DMS153 treated with DMSO at 0.1 percent for 48 hours (cell line): ENCODE results near the gene ICAM4.

Experiments used
- DNase-seq: peaks from one replicate; lab custom pipeline; 2025; ENCODE audit not compliant: unreplicated experiment; lab: John Stamatoyannopoulos, UW

Gene ICAM4

GRCh38 chr19:10317045-10317856 is 30.5 kb downstream of the ICAM4 start:
- DNase-seq, result no peak

DNA sequence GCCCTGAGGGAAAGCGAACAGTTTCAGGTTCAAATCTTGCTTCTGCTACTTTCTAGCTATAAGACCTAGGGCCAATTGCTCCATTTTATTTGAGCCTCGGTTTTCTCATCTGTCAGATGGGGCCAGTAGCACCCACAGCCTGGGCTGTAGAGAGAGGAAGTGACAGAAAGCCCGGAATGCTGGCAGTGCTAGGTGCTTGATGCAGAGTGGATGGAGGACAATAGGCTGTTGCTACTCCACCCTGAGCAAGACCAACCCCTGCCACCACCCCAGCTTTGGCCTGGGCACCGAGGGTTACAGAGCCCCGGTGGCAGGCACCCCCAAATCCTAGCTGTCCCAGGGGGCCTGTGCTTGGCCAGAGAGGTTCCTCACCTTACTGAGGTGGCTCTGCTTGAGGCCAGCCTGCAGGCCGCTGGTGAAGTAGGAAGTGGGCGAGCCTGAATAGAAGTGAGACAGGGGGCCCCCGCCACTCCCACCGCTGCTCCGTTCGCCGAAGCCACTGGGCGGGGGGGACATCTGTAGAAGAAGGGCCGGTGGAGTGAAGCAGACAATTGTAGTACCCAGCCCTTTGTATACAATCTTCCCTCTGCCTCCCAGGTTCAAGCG is 31.2 kb downstream of the ICAM4 start:
- no peak for DNase-seq

DNA sequence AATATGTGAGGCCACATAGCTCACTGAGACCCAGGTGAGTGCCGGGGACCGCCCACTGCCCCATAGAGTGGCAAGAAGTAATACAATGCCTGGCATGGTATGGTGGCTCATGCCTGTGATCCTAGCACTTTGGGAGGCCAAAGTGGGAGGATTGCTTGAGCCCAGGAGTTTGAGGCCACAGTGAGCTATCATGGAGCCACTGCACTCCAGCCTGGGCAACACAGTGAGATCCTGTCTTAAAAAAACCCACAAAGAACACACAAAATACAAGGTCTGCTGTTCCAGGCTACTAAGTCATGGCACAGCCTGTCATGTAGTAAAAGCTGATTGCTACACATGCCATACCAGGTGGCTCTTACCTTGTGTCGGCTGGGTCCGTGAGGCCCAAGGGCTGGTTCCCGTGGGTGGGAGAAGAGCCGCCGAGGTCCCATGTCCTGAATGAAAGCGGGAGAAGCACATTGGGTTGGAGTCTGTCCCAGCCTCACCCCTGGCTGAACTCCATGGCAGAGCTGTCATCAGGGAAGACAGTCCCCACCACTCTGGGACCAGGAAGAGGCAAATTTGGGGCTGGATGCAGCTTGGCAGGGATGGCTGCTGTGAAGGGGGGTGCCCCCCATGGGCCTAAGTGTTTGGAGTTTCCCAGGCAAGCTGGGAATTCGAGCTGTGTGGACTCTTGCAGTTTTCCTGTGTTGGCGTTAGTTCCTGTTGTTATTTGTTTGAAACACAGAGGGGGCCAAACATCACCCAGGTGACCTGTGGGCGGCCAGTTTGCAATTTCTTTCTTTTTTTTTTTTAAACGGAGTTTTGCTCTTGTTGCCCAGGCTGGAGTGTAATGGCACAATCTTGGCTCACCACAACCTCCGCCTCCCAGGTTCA is 32.3 kb downstream of the ICAM4 start:
- no peak for DNase-seq

DNA sequence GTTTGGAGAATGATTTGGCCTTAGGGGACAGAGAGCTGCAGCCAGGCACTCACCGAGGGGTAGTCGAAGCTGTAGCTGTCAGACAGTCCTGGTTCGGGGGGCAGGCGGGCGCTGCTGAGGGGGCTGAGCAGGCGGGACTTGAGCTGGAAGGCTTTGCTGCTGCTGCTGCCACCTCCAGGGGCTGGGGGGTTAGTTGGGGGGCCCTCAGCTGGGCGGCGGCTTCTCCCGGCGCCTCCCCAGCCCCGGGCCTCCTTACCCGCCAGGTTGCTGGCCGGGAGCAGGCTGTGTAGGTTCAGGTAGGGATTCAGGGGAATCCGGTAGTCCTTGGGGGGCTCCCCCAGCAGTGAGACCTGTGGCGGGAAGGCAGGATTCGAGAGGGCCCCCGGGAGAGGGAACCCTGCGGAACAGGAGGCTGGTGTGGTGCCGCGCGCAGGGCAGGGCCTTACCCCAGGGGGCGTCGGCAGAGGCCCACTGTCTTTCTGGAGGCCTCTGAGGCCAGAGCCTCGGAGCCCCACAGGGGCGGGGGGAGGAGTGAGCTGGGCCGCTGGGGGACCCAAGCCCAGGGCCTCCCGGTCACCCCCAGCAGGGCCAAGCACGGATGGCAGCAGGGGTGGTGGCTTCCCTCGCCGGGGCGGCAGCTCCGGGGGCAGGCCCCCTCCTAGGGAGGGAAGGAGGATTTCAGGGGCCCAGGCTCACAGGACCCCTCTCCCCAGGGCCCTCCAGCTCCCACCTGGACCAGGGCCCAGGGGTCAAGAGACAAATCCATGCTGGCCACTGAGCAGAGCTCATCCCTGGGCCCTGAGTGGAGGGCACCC is 34.1 kb downstream of the ICAM4 start:
- DNase-seq, result no peak

- no peak for DNase-seq
Measured at GRCh38 chr19:10321417-10321797, 34.7 kb downstream of the ICAM4 start.

DNA sequence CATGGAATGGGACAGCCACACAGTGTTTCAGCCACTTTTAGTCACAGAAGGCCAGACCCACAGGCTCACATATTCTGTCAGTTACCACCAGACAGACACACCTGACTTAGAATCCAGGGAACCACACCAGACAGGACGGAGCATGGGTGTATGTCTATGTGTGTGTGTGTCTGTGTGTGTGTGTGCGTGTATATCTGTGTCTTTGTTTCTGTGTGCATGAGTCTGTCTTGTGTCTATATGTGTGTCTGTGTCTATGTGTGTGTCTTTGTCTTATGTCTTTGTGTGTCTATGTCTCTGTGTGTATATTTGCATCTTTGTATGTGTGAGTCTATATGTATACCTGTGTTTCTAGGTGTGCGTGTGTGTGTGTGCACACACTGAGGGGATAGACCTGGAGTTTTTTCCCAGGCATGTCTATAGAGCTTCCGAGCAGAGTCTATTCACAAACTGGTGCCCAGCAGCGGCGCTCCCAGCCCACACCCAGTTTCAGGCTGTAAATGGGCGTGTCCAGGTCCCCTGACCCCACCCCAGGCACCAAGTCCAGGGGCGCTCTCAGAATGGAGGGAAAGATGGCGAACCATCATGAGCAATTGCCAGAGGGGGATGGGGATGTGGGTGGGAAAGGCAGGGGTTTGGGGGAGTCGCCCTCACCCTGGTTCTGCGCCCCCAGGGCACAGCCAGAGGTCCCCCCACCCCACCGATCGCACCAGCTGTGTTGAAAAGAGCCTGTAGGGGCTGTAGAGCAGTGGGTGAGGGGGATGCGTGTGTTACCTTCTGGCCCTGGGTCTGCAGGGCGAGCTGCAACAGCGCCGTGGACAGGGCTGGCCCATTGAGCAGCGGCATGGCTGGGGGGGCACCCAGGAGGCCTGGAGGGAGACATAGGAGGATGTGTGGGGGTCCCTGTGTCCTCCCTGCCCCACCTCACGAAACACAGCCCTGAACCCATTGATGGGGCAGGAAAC is 35.4 kb downstream of the ICAM4 start:
- DNase-seq, result no peak

GRCh38 chr19:10325732-10326131 is 39.0 kb downstream of the ICAM4 start:
- no peak for DNase-seq

DNA sequence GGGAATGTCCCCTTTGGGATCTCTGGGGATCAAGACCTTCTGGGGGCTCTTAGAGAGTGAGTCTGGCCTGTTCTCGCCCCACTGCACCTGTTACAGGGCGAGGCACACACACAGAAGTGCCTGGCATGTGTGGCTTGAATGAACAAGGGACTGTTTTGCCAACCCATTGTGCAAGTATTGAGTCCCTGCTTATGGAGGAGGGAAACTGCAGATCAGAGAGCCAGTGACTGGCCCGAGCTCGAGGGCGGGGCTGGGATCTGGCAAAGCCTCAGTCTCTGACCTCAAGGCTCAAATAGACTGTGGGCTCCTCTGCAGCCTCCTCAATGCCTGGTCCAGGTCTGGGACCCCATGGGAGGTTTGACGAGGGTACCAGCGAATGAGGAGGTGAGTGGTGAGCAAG is 41.0 kb downstream of the ICAM4 start:
- no peak for DNase-seq

DNA sequence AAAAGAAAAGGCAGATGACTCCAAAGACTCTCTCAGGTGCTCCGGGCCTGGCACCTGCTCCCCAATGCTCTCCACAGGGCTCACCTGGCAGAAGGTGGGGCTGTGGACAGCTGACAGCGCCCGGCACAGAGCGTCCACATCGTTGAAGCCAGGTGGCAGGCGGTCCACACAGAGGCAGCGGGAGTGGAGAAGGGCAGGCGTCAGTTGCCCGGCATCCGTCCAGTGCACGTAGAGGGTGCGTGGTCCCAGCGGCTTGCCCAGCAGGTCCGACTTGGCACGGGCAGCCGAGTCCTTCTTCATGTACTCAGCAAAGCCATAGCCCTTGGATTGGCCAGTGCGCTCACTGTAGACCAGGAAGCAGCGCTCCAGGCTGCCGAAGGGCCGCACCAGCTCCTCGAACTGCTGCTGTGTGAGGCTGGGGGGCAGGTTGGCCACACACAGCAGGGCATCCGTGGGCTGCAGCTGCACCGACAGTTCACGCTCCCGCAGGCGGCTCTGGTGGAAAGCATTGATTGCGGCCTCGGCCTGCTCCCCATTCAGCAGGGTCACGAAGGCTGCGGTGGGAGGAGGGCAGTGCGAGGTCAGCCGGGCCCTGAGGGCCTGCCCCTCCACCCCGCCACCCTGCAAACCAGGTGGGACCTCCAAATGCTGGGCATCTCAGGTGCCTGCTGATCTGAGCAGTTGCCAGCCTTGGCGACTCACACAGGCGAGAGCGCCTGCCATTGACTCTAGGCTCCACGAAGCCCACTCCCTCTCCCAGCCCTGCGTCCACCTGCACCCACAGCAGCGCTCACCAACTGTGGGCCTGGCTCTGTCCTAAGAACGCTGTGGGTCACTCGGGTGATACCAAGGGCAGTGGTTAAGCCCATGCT is 42.0 kb downstream of the ICAM4 start:
- no peak for DNase-seq

GRCh38 chr19:10329555-10329954 is 42.8 kb downstream of the ICAM4 start:
- DNase-seq, result no peak

- DNase-seq, result no peak
Measured at GRCh38 chr19:10332158-10332964, 45.6 kb downstream of the ICAM4 start.

DNA sequence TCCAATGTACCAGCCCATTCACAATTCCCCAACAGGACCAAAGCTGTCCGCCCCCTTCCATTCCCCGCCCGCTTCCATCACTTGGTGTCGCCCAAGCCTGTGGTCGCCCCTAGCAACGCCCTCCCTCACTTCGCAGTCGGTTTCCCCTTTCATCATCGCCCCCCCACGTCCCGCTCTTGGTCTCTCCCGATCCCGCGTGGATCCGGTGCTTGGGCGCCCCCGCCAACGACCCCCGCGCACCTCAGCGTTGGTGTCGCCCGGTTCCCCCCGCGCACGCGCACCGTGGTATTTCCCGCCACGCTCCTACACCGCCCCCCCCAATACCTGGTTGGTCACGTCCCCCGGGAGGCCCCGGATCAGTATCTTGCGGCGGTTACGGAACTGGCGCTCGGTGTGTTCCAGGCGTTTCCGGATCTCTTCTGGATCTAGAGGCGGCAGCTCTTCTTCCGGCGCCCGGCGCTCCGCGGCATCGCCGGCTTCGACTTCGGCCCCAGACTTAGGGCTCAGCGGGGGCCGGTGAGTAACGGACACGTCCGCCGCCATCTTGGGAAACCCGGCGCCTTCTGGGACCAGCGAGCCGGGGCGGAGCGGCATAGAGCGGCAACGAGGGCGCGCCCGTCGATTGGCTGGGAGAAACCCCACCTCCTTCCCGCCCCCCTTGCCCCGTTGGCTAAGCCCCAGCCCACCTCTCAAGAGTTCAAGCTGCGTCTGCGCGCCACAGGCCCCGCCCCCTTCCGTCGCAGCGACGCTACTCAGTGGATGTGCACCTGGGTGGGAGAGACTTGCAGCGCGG is 46.4 kb downstream of the ICAM4 start, which contains the start of gene RAVER1:
Gene RAVER1 (minus strand): TSS at position 565 of the 793 bp plus-strand sequence. CDS start 22 bp downstream, at position 543.
- DNase-seq, result peak; percentile 94

DNA sequence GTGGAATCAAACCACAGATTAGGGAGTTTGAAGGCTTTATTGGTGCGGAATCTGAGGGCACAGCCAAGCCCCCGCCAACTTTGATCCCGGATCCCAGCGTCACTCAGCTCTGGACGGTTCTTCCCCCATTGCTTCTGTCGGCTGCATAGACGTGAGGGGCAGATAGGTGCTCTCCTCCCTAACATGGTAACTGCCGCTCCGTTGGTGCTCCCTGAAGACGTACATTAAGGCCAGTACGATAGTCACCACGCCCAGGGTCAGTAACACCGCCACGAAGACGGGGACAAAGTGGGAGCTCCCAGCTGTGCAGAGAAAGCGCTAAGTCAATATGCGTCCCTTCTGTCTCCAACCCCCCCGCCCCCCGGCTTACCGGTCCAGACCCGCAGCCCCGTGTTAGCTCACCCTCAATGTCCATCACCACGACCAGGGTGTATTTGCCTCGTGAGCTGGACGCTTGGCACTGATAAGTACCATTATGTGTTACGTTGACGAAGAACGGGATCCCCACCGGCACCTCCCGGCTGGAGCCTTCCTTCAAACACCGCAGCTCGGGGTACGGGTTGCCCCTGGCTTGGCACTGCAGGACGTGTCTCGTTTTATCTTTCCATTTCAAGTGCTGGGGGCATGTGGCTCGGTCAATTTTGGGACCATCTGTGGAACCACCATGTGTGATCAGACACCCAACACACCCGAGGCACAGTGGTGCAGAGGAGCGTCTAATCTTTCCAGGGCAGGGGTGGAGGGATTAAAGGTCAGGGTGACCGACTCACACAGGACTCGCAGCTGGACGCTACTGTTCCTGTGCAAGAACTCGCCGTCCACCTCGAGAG is 47.2 kb downstream of the ICAM4 start:
- DNase-seq, result no peak

- DNase-seq, result peak; percentile 50
Measured at GRCh38 chr19:10334588-10335351, 48.0 kb downstream of the ICAM4 start.

DNA sequence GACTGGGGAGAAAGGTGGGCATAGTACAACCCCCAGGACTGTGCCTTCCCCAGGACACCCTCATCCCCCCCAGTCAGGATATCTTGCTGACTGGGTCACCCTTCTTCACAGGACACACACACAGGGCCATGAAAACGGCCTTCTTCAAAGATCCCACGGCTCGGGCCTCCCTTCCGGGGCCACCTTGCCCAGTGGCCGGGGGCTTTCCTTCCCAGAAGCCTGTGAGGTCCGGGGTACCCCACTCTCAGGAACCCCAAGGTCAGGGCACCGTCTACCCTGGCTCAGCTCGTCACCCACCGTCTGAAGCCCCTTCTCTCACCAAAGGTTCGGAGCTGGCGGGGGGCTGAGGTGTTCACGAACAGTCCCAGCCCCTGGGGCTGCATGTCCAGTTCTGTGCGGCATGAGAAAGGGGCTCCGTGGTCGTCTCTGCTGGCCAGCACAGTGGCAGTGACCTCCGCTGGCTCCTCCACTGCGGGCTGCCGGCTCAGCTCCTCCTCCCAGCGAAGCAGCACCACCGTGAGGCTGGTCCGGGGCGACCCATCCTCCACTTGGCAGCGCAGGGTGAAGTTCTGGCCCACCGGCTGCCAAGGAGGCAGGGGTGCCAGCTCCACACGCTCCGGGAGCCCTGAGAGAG is 48.7 kb downstream of the ICAM4 start:
- DNase-seq, result no peak
